Subcutaneous adipose tissue (tissue), 4 donors: ENCODE measurements around the gene C2CD3. TPM values are rescaled to one million over a fixed set of nuclear protein-coding genes. Genes with fewer than 3 reads are reported as not detected.

Experiments
- total RNA-seq, 4 donors: library from RNA; depleted of rRNA; stranded (reverse); fragments of >200 nt; gene quantifications; one replicate each; pipeline ENCODE4 v1.1.0, GENCODE V29; 2016
- TF ChIP-seq, protein P1 (sequence below): fragments of 450-650 bp; IDR thresholded peaks from one replicate; pipeline ENCODE4 v1.5.1; 2016; ENCODE audit warnings: low read depth, mild to moderate bottlenecking, control low read depth, antibody characterized with exemption, moderate library complexity

C2CD3 gene
- total RNA-seq, 4 donors from 2014 or later: 15.6 to 33.8 (median 17.5) TPM

DNA sequence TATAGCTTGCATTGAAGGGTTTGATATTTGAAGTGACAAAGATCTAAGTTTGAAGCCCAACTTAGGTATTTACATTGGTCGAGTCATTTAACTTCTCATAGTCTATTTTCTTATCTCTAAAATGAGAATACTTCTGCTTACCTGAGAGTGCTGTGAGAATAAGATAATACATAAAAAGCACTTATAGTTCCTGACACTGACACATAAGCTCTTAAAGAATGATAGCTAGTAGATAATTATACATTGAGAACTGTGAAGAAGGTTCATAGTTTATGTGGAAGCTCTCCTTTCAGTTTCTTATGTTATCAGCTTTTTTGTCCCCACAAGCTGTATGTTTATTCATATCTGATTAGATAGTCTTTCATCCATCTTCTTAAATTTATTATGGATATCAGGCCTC, 5.1 kb upstream of the C2CD3 start:
- TF ChIP-seq, protein P1, sequence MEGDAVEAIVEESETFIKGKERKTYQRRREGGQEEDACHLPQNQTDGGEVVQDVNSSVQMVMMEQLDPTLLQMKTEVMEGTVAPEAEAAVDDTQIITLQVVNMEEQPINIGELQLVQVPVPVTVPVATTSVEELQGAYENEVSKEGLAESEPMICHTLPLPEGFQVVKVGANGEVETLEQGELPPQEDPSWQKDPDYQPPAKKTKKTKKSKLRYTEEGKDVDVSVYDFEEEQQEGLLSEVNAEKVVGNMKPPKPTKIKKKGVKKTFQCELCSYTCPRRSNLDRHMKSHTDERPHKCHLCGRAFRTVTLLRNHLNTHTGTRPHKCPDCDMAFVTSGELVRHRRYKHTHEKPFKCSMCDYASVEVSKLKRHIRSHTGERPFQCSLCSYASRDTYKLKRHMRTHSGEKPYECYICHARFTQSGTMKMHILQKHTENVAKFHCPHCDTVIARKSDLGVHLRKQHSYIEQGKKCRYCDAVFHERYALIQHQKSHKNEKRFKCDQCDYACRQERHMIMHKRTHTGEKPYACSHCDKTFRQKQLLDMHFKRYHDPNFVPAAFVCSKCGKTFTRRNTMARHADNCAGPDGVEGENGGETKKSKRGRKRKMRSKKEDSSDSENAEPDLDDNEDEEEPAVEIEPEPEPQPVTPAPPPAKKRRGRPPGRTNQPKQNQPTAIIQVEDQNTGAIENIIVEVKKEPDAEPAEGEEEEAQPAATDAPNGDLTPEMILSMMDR: no peak

DNA sequence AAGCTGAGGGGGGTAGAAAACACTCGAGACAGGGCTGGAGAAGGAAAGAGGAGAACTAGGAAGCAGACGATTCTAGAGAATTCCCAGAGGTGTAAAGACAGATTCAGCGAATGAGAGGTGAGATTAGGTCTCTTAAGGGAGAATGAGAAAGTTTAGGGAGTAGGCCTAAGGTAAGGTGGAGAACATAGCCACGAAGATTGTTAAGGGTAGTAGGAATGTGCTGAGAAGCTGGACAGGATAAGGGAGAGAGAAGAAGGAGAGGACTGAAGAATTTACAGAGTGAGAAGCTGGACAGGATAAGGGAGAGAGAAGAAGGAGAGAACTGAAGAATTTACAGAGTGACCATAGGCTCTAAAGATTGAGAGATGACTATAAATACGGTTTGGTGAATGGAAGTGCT, 1.2 kb upstream of the C2CD3 start:
- TF ChIP-seq, protein P1: no peak

DNA sequence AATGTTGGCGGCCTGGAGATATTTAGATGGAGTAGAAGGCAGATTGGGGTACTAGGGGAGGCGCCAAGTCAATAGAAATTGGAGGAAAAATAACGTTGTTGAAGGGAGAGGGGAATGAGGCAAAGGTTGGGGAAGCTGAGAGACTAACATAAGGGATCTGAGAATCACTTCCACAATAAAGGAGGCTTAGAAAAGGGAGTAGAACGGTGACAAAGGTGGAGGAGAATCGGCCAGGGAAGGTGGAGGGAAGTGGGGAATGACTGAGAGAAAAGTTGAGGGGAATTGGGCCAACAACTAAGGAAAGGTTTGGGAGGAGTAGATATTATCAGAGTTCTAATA, 797 bp upstream of the C2CD3 start:
- TF ChIP-seq, protein P1: no peak

DNA sequence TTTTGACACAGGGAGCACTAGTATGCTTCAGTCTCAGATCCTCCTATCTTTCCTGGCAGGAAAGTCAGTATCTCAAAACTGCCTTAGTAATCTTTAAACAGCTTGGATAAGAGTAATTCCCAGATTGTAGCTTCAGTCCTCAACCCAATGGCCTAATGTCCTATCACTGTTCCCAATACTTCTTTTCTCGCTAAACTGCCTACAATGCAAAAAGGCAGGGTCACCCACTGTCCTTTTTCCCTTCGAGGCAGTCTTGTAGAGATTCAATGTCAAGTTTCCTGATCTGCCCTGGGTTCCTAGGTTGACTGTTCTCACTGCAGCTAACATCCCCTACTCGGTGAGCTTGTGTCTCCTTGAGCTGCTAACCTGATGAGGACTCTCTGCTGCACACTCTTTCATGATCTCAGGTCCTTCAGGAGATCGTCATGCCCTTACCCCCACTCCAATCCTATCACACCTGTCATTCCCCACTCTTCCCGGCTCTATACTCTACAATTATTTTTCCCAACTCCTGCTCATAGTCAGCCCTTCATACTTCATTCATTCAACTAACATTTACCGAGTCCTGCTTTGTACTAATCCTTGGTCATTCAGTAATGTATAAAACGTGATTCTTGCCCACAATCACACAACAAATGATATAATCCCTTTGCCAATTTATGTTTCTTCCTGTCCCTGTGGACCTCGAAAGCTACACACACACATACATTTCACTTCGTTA, 904 bp downstream of the C2CD3 start:
- TF ChIP-seq, protein P1: no peak

DNA sequence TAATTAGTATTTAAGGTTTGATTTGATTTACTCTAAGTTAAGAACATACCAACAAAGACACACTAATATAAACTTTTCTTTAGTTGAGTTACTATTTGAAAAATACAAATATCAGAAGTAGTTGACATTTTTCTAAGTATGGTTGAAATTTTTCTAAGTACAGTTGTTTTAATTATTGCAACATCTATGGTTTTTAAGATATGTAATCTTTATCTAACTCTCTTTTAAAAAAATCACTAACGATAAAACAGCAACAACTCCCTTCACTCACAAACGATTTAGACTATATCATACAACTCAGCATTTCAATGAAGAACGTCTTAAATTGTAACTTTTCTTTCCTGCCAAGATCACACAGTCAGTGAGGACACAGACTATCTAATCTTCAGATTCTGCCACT, 2.0 kb downstream of the C2CD3 start:
- TF ChIP-seq, protein P1: no peak

DNA sequence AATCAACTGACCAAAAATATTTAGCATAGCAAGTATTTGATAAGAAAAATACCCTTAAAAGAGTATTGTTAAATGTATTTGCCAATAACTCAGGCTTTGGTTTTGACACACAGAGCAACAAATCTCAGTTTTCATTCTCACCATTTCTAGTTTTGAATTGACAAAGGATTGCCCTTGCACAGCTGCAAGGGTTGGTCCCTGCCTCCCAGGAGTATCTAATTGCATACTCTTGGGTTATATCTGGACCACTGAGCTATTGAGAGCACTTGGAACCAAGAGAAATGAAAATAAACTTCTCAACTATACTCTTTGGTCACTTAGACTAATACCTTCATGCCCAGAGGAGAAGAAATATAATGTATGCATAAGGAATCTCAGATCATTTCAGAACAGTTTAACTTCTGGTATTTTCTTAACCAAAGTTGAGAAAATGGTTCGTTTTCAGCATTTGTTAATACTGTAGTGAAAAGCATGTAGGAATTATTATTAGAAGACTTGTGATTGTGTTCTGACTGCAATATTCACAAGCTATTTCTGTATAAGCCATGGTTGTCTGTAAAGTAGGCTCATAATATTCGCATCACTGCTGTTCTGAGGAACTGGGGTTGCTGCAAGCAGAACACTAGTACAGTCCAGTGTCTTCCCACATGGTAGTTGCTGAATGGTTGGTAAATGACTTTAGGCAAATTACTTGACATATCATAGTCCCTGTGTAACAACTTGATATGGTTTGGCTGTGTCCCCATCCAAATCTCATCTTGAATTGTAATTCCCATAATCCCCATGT, 7.9 kb downstream of the C2CD3 start:
- TF ChIP-seq, protein P1: no peak

DNA sequence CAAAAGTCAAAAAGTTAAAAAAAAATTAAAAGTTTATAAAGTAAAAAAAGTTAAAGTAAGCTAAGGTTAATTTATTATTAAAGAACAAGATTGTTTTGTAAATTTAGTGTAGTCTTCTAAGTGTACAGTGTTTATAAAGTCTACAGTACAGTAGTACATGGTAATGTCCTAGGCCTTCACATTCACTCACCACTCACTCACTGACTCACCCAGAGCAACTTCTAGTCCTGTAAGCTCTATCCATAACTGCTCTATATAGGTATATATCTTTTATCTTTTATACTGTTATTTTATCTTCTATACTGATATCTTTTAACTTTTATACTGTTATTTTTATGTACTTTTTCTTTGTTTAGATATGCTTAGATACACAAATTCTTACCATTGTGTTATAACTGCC, 11.2 kb downstream of the C2CD3 start:
- TF ChIP-seq, protein P1: no peak
